Endothelial cell of umbilical vein (primary cell): Measurements from ENCODE around the gene C5orf58. TPM values are rescaled to one million over a fixed set of nuclear protein-coding genes. Genes with fewer than 3 reads are reported as not detected.

Experiments used
- BruUV-seq: library from RNA; stranded (reverse); fragments of 400-500 nt; replicated peaks from 2 replicates; lab custom pipeline; 2021; lab: Mats Ljungman, UMichigan
- CTCF ChIA-PET: fragments of 300-600, 350-600 bp; sonication (Branson Sonifier 250); formaldehyde crosslinking; loops from one replicate; lab custom pipeline; 2021; ENCODE audit warnings: antibody characterized with exemption, inconsistent platforms; lab: Charles Lee
- POLR2A ChIA-PET: fragments of 300-600, 350-600 bp; sonication (Branson Sonifier 250); formaldehyde crosslinking; loops from one replicate; lab custom pipeline; 2021; ENCODE audit warnings: antibody characterized with exemption, inconsistent platforms; lab: Charles Lee
- DNase-seq: peaks from one replicate; pipeline ENCODE4 v3.0.0-alpha.2; 2011; ENCODE audit warnings: low read depth, low spot score
- FAIRE-seq: peaks from 2 replicates; lab custom pipeline; 2011; peaks lifted over from hg19 to GRCh38; lab: Jason Lieb, UNC
- H2AFZ ChIP-seq: 2 replicates; pipeline ENCODE4 v1.6.0; 2012; ENCODE audit warnings: low read depth, low read length, control low read depth, inconsistent platforms
- H3K27ac ChIP-seq: 2 replicates; pipeline ENCODE4 v1.5.1; 2011; ENCODE audit warnings: low read depth, mild to moderate bottlenecking, control low read depth, low read length, moderate library complexity; ENCODE audit not compliant: insufficient read depth
- H3K27me3 ChIP-seq, 2 experiments: 2 replicates each; pipeline versions ENCODE4 v1.6.0 to v1.6.1; 2011; ENCODE audit warnings: low read length in 2 of 2, mixed read lengths in 1 of 2; ENCODE audit not compliant: control insufficient read depth in 2 of 2, insufficient read depth in 2 of 2
- H3K36me3 ChIP-seq, 2 experiments: 2 replicates in 1 of 2; 3 replicates in 1 of 2; pipeline ENCODE4 v1.5.1; 2011; ENCODE audit warnings: low read length in 2 of 2, mild to moderate bottlenecking in 1 of 2, moderate library complexity in 1 of 2; ENCODE audit not compliant: control insufficient read depth in 2 of 2, insufficient read depth in 2 of 2; ENCODE audit errors: extremely low read depth in 1 of 2
- H3K4me1 ChIP-seq: 3 replicates; pipeline ENCODE4 v1.5.1; 2011; ENCODE audit warnings: mild to moderate bottlenecking, low read length; ENCODE audit not compliant: control insufficient read depth, insufficient read depth; ENCODE audit errors: extremely low read depth
- H3K4me2 ChIP-seq: 2 replicates; pipeline ENCODE4 v1.6.1; 2011; ENCODE audit warnings: low read length, control low read depth, mixed read lengths; ENCODE audit not compliant: insufficient read depth
- H3K4me3 ChIP-seq, 3 experiments: fragments of 200-600 bp in 1 of 3; sonication (generic), shearing (Covaris generic) in 1 of 3; replicated peaks in 1 of 3; 2 replicates each; pipeline ENCODE4 v1.5.1; 2011 to 2016; ENCODE audit warnings: control low read depth in 3 of 3, low read length in 3 of 3, mild to moderate bottlenecking in 2 of 3, inconsistent platforms in 1 of 3, low read depth in 1 of 3, moderate library complexity in 1 of 3; ENCODE audit not compliant: insufficient read depth in 1 of 3
- H3K79me2 ChIP-seq: 2 replicates; pipeline ENCODE4 v1.6.0; 2012; ENCODE audit warnings: low read length, inconsistent platforms; ENCODE audit not compliant: control insufficient read depth, insufficient read depth
- H3K9ac ChIP-seq: replicated peaks from 2 replicates; pipeline ENCODE3; 2011; ENCODE audit warnings: low read length, control low read depth; ENCODE audit not compliant: insufficient read depth; ENCODE audit errors: extremely low read depth
- H3K9me1 ChIP-seq: replicated peaks from 3 replicates; pipeline ENCODE4 v1.6.0; 2011; ENCODE audit warnings: mild to moderate bottlenecking, low read length; ENCODE audit not compliant: control insufficient read depth, insufficient read depth; ENCODE audit errors: extremely low read depth
- H3K9me3 ChIP-seq: replicated peaks from 2 replicates; pipeline ENCODE4 v1.5.1; 2012; ENCODE audit warnings: low read length, inconsistent platforms; ENCODE audit not compliant: control insufficient read depth, insufficient read depth
- H4K20me1 ChIP-seq: replicated peaks from 2 replicates; pipeline ENCODE3; 2011; ENCODE audit warnings: mild to moderate bottlenecking, low read length; ENCODE audit not compliant: control insufficient read depth, insufficient read depth; ENCODE audit errors: extremely low read depth
- CTCF ChIP-seq, 2 donors: IDR thresholded peaks; 1 replicate in 1 of 2; 2 replicates in 1 of 2; pipeline ENCODE4 v1.5.1; 2011; ENCODE audit warnings: low read length in 2 of 2, mild to moderate bottlenecking in 2 of 2, moderate library complexity in 2 of 2, control low read depth in 1 of 2, inconsistent platforms in 1 of 2, low read depth in 1 of 2; ENCODE audit not compliant: insufficient read depth in 1 of 2; ENCODE audit errors: extremely low read depth in 1 of 2
- EZH2 ChIP-seq: IDR thresholded peaks from 2 replicates; pipeline ENCODE4 v1.6.1; 2012; ENCODE audit warnings: borderline replicate concordance, low read depth, mild to moderate bottlenecking, moderate library complexity, low read length, inconsistent platforms; ENCODE audit not compliant: severe bottlenecking
- FOS ChIP-seq: IDR thresholded peaks from 2 replicates; pipeline ENCODE4 v1.6.1; 2011; ENCODE audit warnings: mild to moderate bottlenecking, low read length, moderate library complexity, borderline replicate concordance; ENCODE audit not compliant: insufficient read depth
- GATA2 ChIP-seq: IDR thresholded peaks from 2 replicates; pipeline ENCODE4 v1.7.0; 2011; ENCODE audit warnings: low read depth, mild to moderate bottlenecking, moderate library complexity, mixed read lengths, low read length; ENCODE audit not compliant: insufficient read length, insufficient read depth
- JUN ChIP-seq: IDR thresholded peaks from 2 replicates; pipeline ENCODE4 v1.6.1; 2011; ENCODE audit warnings: borderline replicate concordance, low read depth; ENCODE audit not compliant: insufficient read length, insufficient read depth
- MYC ChIP-seq: IDR thresholded peaks from one replicate; pipeline ENCODE4 v1.6.1; 2011; ENCODE audit warnings: mild to moderate bottlenecking, low read depth, low read length
- POLR2A ChIP-seq: IDR thresholded peaks from 2 replicates; pipeline ENCODE4 v1.6.1; 2012; ENCODE audit warnings: low read depth, mild to moderate bottlenecking, control low read depth, low read length
- POLR2AphosphoS5 ChIP-seq: IDR thresholded peaks from 2 replicates; pipeline ENCODE4 v1.6.1; 2012; ENCODE audit warnings: low read depth, mild to moderate bottlenecking, control low read depth, low read length, moderate library complexity; ENCODE audit not compliant: insufficient read depth
- dilution Hi-C: fragments of 300-500 bp; cut with MboI; formaldehyde crosslinking; loops from one replicate; pipeline ENCODE4 v1.15.0; 2019; ENCODE audit warnings: low sequenced_read_pairs; ENCODE audit not compliant: extremely low pct_ligation_motif_present
- intact Hi-C: fragments of 100-400 bp; cut with micrococcal nuclease; formaldehyde crosslinking; loops from one replicate; pipeline ENCODE4 v1.10.0; 2022
- polyA plus RNA-seq, 4 experiments: library from polyadenylated mRNA; depleted of rRNA in 3 of 4; stranded (reverse) in 3 of 4; unstranded in 1 of 4; fragments of >200 nt; gene quantifications; 2 replicates each; pipeline versions ENCODE4 v1.2.1 to v1.2.3, GENCODE V29; 2011 to 2012; ENCODE audit warnings: missing spikeins in 1 of 4
- total RNA-seq: library from RNA; stranded (reverse); gene quantifications from 2 replicates; pipeline ENCODE4 v1.2.3, GENCODE V29; 2021
- TF ChIP-seq, protein P1 (sequence below): IDR thresholded peaks from 2 replicates; pipeline ENCODE4 v1.6.1; 2011; ENCODE audit not compliant: insufficient read depth, insufficient read length

C5orf58 gene
- total and polyA plus RNA-seq, 2 donors (not counting 3 experiments of a cell fraction or from before 2014, with no cell fraction given), result not detected

- peaks cover 4% of the 10 kb centered on the region for H3K4me1 ChIP-seq
- no peaks in the 10 kb centered on the region for H3K9me3 ChIP-seq
- no peaks in the 10 kb centered on the region for H3K9me1 ChIP-seq
- no peaks in the 10 kb centered on the region for H4K20me1 ChIP-seq
- dilution Hi-C loops, result no loop called here
- H3K4me3 ChIP-seq, result no peak overlapping the region
- no peak overlapping the region for H3K27ac ChIP-seq
- POLR2A ChIA-PET, result no interaction called here
- H3K36me3 ChIP-seq, result no peaks in the 10 kb centered on the region
- TF ChIP-seq POLR2A (no peak), POLR2AphosphoS5 (no peak), CTCF (IDR thresholded peaks at IDR 0.05; ENCODE audit: extremely low read depth in 1 of 2, insufficient read depth in 1 of 2, low read depth in 1 of 2, low read length in 2 of 2) (no peak), FOS (no peak), MYC (no peak), GATA2 (no peak), JUN (no peak), EZH2 (no peak)
- TF ChIP-seq, protein P1, sequence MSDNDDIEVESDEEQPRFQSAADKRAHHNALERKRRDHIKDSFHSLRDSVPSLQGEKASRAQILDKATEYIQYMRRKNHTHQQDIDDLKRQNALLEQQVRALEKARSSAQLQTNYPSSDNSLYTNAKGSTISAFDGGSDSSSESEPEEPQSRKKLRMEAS, result no peak
- FAIRE-seq (no peak), DNase-seq (no peak)
- H2AFZ ChIP-seq, result no peak overlapping the region
- H3K9ac ChIP-seq, result no peak overlapping the region
- H3K27me3 ChIP-seq, result peaks cover 0 to 2% of the 10 kb centered on the region in 2 experiments
- H3K4me2 ChIP-seq, result no peak overlapping the region
- CTCF ChIA-PET, result interaction anchor here (1.1 to 2.0 kb wide), 2 partner anchors 12 to 356 kb away, joined by 3 to 9 read pairs; no protein-coding TSS in a partner anchor
- H3K79me2 ChIP-seq, result no peaks in the 10 kb centered on the region
- BruUV-seq, result no TSS peak
- intact Hi-C loops, result no loop called here
Measured at GRCh38 chr5:170277867-170278281, 45.1 kb downstream of the C5orf58 start.
